Posterior cingulate gyrus (tissue), 11 donors: ENCODE measurements around the gene PLPPR3.

Experiments used
- DNase-seq, 10 donors: peaks; one replicate each; pipeline versions ENCODE4 v3.0.0 to v3.0.0-alpha.2; 2020 to 2021; ENCODE audit warnings: mixed read lengths in 3 of 10
- intact Hi-C: fragments of 100-400 bp; cut with DNase I; formaldehyde crosslinking; loops from one replicate; pipeline ENCODE4 v1.15.1; 2023

Gene PLPPR3, protein sequence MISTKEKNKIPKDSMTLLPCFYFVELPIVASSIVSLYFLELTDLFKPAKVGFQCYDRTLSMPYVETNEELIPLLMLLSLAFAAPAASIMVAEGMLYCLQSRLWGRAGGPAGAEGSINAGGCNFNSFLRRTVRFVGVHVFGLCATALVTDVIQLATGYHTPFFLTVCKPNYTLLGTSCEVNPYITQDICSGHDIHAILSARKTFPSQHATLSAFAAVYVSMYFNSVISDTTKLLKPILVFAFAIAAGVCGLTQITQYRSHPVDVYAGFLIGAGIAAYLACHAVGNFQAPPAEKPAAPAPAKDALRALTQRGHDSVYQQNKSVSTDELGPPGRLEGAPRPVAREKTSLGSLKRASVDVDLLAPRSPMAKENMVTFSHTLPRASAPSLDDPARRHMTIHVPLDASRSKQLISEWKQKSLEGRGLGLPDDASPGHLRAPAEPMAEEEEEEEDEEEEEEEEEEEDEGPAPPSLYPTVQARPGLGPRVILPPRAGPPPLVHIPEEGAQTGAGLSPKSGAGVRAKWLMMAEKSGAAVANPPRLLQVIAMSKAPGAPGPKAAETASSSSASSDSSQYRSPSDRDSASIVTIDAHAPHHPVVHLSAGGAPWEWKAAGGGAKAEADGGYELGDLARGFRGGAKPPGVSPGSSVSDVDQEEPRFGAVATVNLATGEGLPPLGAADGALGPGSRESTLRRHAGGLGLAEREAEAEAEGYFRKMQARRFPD

DNA sequence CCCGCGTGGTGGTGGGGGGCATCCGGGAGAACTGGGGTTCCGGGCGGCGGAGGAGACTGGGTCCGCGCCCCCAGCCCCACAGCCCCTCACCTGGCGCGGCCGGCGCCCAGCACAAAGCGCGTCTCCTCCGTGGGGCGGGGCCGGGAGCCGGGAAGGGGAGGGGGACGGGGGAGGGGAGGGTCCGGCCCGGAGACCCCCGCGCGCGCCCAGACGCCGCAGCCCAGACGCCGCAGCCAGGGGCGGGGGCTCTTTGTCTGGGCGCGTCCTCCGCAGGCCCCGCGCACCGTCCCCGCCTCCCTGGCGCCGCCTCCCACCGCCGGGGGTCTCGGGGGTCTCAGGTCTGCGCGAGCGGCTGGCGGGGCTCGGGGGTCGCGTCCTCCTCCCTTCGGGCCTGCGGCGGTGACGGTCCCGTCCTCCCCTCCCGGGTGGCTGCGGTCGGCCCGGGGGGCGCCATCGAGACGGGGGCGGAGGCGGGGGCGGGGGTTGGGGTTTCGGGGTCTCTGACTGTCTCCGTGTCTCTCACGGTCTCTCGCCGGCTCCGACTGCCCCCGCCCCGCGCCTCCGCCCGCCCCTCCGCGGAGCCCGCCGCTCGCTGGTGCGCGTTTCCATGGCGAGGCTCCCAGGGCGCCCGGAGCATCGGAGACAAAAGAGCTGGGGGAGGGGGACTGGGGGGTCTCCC, at the start of gene PLPPR3:
Gene PLPPR3 (minus strand): TSS at position 131 of the 679 bp plus-strand sequence. CDS start 396 bp downstream, outside the sequence.
- DNase-seq, result peak in 1 of 10 donors; percentile 63
- intact Hi-C loops, result no loop called here

DNA sequence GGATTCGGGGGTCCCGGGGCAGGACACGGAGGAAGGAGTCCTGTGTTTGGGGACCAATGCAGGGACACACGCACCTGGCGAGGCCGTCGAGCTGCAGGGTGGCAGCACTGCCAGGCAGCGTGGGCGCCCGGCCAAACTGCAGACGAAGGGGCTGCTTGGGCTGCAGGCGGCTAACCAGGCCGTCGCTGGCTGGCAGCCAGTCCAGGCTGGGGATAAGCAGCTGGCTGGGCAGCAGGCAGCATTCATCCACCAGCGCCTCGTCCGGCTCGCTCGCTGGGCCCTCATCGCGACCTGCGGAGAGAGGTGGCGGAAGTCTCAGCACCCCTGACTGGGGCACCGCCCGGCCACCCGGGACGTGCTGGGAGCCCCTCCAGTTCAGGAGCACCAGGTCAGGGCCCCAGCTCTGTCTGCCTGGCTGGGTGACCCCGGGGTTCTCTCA, 49.2 kb upstream of the PLPPR3 start:
- DNase-seq, result peak in 9 of 10 donors; percentile 46 to 94 (median 67)
- intact Hi-C loops, result no loop called here

DNA sequence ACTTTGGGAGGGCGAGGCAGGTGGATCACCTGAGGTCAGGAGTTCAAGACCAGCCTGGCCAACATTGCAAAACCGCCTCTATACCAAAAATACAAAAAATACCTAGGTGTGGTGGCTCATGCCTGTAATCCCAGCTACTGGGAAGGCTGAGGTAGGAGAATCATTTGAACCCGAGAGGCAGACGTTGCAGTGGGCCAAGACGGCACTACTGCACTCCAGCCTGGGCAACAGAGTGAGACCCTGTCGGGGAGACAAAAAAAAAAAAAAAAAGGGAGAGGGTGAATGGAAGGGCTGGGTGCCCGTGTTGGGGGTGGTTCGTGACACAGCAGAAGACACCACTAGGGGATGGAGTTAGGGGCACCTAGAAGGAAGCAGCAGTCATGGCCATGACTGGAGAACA, 48.6 kb upstream of the PLPPR3 start:
- DNase-seq, result no peak
- intact Hi-C loops, result no loop called here

DNA sequence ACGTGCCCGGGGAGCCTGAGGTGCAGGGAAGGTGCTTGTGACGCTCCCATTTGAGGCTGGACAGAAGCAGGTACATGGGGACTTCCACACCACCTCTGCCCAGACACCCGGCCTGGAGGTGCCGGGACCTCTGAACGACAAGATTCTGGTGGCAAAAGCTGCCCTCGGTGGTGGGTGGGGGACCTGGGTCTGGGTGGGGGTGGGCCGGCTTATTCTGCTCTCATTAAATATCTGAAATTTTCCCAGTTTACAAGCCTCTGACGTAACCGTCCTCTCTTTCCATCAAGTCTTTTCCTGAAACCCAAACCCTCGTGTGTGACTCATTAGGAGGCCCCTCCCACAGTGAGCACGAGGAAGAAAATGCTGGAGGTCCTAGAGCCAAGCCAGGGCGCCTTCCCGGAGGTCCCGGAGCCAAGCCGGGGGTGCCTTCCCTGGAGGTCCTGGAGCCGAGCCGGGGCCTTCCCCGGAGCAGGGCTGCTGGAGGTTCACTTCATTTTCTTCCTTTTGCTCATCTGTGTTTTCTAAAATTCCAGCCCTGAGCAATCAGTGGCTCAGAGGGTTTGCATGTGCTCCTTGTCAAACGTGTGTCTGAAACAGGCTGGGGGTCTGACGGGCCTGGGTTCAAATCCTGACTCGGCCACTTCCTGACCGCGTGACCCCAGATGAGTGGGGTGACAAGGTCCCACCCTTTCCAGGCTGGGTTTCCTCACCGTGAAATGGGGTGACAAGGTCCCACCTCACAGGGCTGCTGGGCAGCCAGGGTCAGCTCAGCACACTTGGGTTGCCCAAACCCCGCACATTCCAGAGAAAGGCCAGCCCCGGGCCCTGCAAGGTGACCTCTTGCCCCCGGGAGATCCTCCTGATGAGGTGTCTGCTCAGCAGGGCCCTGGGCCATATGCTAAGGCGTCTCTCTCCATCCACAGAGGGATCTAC, 47.8 kb upstream of the PLPPR3 start:
- no peak for DNase-seq

DNA sequence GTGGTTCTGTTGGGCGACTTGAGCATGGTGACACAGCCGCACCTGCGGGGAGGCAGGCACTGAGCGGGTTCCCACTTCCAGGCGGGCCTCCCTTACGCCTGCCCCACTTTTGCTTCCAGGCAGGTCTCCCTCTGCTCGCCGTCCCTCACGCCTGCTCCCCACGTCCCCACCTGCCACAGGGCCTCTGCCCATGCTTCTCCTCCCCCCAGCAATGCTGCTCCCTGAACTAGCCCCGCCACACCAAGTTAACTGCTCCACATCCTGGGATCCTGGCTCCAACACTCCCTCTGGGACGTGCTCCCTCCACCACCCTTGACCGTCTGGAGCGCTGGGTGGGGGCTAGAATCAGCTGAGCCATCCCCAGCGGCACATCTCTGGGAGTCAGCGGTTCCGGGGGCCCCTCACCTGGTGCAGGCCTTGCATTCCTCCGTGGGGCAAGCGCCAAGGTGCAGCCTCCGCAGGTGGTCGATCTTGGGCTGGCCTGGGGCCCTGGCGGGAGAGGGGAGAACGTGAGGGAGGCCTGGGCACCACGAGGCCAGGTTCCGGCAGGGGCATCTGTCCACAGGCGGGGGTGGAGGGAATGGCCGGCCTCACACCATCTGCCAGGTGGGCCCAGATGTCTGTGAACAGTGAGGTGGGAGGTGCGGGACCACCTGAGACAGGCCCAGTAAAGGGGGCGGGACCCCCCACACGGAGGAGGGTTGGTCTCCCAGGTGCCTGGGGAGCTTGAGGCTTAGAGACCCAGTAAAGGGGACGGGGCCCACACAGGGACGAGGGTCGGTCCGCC, 46.9 kb upstream of the PLPPR3 start:
- DNase-seq, result no peak
- intact Hi-C loops, result no loop called here

More for the DNA sequence above, 47.8 kb upstream of the PLPPR3 start:
- intact Hi-C loops, result no loop called here

DNA sequence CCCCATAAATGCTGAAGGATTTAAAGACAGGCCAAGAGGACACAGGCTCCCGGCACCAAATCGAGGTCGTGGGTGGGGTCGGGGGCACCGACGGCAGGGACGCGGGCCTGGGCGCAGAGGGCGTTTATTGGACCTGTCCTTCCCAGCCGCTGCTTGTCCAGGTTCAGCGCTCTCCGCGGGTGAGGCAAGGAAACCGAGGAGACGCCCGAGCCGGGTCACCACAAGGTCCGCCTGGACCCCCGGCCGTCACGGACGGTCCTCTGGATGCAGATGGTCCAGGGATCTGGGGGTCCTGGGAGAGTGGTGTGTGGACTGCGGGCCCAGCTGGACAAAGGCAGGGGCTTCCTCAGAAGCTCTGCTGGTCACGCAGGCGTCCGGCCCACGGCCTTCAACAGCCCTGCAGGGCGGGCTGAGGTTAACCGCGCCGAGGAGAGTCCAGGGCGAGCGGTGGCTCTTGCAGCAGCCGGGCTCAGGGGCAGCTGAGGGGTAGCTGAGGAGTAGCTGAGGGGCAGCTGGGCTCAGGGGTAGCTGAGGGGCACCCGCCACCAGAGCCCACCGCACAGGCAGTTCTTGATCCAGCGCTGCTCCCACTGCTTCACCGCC, 46.2 kb upstream of the PLPPR3 start:
- no peak for DNase-seq
- intact Hi-C loops, result no loop called here

DNA sequence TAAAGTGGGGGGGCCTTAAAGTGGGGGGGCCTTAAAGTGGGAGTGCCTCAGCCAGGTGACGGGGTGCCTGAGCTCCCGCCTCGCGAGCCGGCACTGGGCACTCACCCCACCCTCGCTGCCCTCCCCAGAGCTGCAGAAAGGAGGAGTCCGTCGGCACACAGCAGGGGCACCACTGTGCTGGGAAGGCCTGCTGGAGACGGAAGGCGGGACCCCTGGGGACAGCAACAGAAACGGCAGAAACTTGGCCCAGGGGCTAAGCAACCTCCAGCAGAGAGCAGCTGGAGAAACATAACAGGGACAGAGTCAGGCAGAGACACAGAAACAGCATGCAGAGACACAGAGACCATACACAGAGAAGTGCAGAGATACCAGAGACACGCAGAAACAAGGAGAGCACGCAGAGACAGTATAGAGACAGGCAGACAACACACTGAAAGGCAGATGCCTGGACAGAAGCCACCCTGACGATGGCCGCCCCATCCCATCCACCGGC, 45.6 kb upstream of the PLPPR3 start:
- no peak for DNase-seq
- intact Hi-C loops, result no loop called here

DNA sequence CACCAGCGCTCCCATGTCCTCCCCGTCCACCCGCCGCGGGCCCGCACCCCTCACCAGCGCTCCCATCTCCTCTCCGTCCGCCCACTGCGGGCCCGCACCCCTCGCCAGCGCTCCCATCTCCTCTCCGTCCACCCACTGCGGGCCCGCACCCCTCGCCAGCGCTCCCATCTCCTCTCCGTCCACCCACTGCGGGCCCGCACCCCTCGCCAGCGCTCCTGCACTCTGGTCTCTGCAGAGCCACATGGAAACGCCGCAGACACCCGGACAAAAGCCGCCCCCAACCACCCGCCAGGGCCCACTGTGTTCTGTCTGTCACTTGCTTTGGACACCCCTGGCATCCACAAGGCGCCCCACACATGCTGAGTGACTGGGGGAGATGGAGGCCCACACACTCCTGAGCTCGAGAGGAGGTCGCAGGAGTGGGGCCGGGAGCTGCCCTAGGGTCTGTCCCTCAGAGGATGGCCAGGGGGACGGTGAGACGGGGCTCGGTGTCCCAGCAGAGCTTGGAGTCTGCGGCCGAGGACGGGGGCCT, 45.1 kb upstream of the PLPPR3 start:
- DNase-seq, result peak in 1 of 10 donors; percentile 81
- intact Hi-C loops, result no loop called here

DNA sequence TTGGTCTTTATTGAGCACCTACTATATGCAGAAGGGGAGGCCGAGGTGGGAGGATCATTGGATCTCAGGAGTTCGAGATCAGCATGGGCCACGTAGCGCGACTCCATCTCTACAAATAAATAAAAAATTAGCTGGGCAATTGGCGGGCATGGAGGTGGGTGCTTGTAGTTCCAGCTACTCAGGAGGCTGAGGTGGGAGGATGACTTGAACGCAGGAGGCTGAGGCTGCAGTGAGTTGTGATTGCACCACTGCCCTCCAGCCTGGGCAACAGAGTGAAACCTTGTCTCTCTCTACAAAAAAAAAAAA, 41.5 kb upstream of the PLPPR3 start:
- intact Hi-C loops, result loop anchor here (2.0 to 5.0 kb wide), 2 partner anchors 58 to 119 kb away; partner anchors contain the start of gene WDR18
- DNase-seq, result no peak

DNA sequence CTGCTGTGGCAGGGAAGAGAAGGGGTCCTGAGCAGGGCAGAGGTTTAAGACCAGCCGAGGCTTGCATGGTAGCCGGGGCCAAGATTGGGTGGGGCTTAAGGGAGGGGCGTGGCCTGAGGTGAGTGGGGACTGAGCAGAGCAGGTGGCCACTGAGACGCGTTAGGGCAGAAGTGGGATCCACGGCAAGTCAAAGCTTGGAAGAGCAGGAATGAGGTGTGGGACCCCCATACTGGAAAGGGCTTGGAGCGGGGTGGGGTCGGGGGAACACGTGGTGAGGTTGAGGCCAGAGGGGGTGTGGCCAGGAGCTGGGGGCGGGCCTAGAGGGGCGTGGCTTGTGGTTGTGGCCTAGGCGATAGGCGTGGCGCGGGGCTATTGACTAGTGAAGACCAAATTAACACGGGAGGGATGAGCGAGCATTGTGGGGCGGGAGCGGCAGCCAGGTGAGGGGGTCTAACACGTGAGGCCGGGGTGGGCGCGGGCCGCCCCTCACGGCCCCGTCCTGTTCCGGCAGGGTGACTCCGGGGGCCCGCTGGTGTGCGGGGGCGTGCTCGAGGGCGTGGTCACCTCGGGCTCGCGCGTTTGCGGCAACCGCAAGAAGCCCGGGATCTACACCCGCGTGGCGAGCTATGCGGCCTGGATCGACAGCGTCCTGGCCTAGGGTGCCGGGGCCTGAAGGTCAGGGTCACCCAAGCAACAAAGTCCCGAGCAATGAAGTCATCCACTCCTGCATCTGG, 41.0 kb upstream of the PLPPR3 start:
- DNase-seq, result peak in 1 of 10 donors; percentile 82
- intact Hi-C loops, result loop anchor here (2.0 to 5.0 kb wide), 2 partner anchors 58 to 120 kb away; partner anchors contain the start of gene WDR18

DNA sequence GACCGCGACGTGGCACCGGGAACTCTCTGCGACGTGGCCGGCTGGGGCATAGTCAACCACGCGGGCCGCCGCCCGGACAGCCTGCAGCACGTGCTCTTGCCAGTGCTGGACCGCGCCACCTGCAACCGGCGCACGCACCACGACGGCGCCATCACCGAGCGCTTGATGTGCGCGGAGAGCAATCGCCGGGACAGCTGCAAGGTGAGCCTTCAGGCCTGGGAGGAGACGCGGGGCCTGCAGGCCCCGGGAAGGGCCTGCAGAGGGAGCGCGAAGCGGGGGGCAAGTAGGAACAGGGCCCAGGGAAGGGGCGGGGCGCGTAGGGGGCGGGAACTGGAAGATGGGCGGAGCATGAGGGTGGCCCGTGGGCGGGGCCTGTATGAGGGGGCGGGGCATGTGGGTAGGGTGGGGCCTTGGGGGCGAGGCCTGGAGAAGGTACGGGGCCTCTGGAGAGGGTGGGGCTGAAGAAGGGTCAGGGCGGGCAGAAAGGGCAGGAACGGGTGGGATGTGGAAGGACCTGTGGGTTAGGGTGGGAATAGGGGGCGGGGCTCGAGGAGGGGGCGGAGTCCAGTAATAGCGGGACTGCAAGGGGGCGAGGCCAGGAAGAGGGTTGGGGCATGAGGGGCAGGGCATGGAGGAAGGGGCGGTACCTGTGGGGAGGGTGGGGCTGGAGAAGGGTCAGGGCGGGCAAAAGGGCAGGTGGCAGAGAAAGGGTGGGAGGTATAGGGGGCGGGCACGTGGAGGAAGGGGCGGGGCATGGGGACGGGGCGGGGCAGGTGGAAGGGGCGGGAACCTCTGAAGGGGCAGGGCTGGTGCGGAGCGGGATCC, 40.2 kb upstream of the PLPPR3 start:
- no peak for DNase-seq

DNA sequence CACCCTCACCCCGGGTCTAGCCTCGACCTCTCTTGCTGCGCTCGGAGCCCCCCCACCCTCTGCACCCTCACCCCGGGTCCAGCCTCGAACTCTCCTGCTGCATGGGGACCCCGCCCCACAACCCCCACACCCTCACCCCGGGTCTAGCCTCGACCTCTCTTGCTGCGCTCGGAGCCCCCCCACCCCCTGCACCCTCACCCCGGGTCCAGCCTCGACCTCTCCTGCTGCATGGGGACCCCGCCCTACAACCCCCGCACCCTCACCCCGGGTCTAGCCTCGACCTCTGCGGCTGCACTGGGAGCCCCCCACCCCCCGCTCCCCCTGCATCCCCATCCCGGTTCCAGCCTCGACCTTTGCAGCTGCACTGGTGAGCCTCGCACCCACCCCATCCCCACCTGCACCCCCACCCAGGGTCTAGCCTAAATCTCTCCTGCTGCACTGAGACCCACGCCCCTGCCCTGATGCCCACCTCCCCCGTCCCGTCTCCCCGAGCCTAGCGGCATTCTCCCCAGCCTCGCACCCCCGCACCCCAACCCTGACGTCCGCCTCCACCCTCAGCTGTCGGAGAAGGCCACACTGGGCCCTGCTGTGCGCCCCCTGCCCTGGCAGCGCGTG, 39.5 kb upstream of the PLPPR3 start:
- intact Hi-C loops, result loop anchor here (5.0 kb wide), 1 partner anchor 121 kb away; the partner anchor contains the start of gene WDR18
- DNase-seq, result no peak

More for the DNA sequence above, 40.2 kb upstream of the PLPPR3 start:
- intact Hi-C loops, result loop anchor here (2.0 to 5.0 kb wide), 2 partner anchors 59 to 120 kb away; partner anchors contain the start of gene WDR18

DNA sequence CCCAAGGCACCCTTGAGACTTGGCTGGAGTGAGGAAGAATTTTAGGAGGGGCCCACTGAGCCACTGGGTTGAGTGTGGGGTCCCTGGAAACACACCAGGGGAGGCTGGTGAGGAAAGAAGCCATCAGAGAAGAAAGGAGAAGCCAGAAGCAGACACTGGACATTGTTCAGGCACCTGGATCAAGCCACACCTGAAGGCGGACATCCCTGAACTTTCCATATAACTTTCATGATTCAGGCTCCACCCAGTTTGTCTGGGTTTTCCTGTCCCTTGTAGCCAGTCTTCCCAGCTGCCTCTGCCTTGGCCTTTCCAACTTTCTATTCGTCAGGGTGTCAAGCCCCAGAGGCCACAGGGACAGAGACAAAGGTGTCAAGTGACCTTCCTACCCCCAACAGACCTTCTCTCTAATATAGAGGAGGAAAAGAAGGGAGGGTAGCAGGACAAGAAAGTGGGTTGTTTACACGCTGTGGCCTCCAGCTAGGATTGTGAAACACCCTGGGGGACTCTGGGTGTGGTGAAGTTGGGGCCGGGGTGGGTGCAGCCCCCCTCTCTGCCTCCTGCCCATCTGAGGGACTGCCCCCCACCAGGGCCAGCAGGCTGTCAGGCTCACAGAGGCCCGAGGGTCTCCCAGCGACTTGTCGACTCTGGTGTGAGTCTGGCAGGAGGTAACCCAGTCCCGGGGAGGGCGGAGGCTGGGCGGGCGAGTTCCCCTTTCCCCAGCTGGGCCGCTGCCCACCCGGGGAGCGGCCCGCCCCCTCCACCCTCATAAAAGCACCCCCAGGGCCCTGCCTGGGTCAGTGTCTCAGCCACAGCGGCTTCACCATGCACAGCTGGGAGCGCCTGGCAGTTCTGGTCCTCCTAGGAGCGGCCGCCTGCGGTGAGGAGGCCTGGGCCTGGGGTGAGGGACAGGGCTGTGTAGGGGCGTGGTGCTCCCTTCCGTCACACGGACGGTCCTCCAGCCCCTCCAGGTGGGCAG, 37.4 kb upstream of the PLPPR3 start, which contains the start of gene CFD:
Gene CFD (plus strand): TSS at position 797 of the 976 bp plus-strand sequence. CDS start 26 bp downstream, at position 823.
- DNase-seq, result no peak
- intact Hi-C loops, result no loop called here

DNA sequence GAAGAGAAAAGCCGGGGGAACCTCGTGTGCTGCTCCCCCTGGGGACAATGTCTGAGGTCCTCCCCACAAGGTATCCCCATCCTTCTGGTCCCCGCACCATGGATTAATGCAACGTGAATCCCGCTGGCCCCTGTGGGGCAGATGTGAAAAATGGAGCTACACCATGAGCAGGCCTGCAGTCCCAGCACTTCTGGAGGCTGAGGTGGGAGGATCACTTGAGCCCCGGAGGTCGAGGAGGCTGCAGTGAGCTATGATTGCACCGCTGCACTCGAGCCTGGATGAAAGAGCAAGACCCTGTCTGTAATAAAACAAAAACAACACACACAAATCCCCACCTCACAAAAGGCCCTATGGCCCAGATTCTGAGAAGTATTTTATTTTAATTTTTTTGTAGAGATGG, 36.5 kb upstream of the PLPPR3 start:
- no peak for DNase-seq
- intact Hi-C loops, result no loop called here

DNA sequence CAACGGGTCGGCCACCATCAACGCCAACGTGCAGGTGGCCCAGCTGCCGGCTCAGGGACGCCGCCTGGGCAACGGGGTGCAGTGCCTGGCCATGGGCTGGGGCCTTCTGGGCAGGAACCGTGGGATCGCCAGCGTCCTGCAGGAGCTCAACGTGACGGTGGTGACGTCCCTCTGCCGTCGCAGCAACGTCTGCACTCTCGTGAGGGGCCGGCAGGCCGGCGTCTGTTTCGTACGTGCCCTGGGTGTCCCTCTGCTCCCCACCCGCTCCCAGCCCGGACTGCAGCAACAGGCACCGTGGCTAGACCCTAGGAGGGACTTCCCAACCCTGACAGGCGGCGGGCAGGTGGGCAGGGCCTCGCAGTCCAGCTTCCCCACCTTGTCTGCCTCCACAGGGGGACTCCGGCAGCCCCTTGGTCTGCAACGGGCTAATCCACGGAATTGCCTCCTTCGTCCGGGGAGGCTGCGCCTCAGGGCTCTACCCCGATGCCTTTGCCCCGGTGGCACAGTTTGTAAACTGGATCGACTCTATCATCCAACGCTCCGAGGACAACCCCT, 33.9 kb upstream of the PLPPR3 start:
- no peak for DNase-seq
- intact Hi-C loops, result no loop called here
